Fibroblast of peridontal ligament (primary cell): Measurements from ENCODE around the gene SPRED3.

Experiments
- DNase-seq: peaks from one replicate; pipeline ENCODE4 v3.0.0-alpha.2; 2010; ENCODE audit errors: extremely low read depth

The SPRED3 gene

GRCh38 chr19:38373907-38374331, 14.6 kb upstream of the SPRED3 start:
- DNase-seq = no peak

DNA sequence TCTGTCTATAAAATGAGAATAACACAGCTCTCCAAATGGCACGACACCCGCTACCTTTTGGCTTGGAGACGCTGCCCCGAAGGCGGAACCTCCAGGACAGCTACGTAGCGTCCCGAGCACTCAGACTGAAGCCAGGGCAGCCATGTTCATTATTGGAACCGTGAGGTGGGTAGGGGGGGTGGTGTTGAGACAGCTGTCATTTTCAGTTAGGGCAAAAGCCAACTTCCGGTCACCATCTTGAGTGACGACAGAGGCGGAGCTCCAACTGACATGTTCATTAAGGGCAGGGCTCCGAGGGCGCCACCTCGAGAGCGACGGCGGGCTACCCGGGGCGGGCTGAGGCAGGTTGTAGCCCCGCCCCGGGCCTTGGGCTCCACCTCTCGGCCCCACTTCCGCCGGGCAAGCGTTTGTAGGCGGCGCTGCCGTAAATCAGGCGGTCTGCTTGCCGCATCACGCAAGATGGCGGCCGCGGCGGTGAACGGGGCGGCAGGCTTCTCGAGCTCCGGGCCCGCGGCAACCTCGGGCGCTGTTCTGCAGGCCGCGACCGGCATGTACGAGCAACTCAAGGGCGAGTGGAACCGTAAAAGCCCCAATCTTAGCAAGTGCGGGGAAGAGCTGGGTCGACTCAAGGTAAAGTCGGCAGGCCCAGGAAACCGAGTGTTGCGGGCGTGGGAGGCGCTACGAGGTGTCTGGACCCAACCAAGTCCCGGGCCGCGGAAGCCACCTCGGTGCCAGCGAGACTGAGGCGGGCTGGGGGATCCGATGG, 14.0 kb upstream of the SPRED3 start, which contains the start of gene PSMD8:
PSMD8 (plus strand) TSS at position 240 of the 766 bp plus-strand sequence; CDS start at position 271, 31 bp downstream.
- DNase-seq = peak; percentile 98

- DNase-seq = peak; percentile 34
These were observed 13.4 kb upstream of the SPRED3 start for GRCh38 chr19:38375098-38375493.

DNA sequence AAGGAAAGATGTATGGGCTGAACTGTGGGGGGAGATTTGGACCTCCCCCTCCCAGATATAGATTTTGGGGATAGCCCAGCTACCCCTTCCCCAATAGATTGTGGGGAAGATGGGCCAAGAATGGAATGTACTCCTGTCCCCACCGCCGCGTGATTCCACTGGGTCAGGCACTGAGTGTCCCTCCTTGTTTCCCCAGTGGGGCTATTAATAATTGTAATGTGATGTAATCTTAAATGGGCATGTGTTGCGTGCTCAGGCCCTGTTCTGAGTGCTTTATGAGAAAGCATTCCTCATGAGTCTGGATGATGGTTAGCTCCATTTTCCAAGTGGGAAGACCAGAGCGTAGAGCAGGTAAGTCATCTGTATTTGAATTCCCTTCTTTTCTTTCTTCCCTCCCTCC, 12.7 kb upstream of the SPRED3 start:
- peak; percentile 7 for DNase-seq

GRCh38 chr19:38376576-38376975, 11.9 kb upstream of the SPRED3 start:
- no peak for DNase-seq

DNA sequence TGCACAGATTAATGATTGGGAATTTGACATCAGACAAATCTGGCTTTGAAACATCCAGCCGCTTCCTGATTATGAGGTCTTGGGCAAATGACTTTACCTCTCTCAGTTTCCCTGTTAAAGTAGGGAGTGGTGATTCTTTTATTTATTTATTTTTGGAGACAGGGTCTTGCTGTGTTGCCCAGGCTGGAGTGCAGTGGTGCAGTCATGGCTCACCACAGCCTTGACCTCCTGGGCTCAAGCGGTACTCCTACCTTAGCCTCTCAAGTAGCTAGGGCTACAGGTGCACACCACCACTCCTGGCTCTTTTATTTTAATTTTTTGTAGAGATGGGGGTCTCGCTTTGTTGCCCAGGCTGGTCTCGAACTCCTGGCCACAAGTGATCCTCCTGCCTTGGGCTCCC, 11.4 kb upstream of the SPRED3 start:
- DNase-seq = no peak

DNA sequence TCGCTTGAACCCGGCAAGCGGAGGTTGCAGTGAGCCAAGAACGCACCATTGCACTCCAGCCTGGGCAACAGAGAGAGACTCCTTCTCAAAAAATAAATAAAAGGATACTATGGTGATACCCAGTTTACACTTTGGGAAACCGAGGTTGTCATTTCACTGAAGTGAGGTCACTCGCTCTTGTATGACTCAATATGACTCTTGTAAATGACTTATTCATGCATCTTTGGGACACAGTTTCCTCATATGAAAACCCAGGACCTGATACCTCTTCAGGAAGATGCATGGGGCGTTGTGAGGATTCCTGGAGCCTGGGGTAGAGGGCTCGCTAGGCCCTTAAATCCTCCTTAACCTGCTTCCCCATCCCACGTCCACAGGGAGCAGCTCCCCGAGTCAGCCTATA, 9.6 kb upstream of the SPRED3 start:
- DNase-seq = no peak

- DNase-seq = no peak
These were observed 7.4 kb upstream of the SPRED3 start for GRCh38 chr19:38381138-38381537.

DNA sequence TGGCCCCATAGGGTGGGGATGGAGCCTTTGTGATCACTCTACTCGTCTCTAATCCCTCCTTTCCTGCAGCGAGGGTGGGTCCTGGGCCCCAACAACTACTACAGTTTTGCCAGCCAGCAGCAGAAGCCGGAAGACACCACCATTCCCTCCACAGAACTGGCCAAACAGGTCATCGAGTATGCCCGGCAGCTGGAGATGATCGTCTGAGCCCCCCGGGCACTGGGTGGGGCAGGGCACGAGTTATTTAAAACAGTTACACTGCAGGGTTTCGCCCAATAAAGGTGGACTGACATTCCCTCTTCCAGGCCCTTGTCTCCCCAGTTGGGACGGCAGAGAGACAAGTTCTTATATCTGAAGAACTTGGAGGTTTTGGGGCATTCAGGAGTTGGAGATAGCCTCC, 5.3 kb upstream of the SPRED3 start:
- DNase-seq = no peak

GRCh38 chr19:38383743-38384142, 4.8 kb upstream of the SPRED3 start:
- no peak for DNase-seq

DNA sequence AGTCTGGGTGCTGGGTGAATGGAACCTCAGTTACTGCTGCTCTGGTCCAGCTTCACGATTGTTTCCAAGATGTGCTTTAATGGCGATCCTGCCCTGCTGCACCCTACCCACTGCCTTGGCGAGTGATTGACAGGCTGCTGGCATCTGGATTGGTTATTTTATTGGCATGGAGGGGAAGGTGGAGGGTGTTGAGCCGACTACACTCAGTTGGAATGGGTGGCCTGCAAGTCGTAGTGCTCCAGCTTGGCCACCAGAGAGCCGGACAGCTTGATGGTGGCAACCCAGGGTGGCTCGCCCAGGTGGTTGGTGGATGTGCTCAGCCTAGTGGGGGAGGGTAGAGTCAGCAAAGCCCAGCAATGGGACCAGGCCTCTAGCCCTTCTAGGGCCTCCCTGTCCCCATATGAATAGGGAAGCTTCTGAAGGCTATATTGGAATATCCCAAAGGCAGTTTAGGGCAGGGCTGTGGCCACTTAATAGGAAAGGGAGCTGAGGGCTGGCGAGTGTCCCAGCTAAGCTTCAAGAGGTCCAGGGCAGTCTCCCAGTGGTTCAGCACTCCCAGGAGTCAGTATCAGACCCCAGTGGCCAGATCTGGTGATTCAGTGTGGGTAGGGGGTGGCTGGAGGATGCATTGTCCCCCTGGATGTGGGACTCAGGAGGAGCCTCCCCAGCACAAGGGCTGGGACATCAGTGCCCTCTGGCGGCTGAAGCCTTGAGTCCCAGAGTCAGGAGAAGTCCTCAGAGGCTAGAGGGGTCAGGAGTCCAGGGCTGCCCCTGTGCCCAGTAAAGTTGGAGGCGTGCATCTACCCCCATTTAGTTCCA, 4.1 kb upstream of the SPRED3 start:
- DNase-seq = peak; percentile 23

- no peak for DNase-seq
These were observed 3.3 kb upstream of the SPRED3 start for GRCh38 chr19:38385057-38385803.

- no peak for DNase-seq
These were observed 2.7 kb upstream of the SPRED3 start for GRCh38 chr19:38385804-38386257.

GRCh38 chr19:38386300-38386970, 2.1 kb upstream of the SPRED3 start:
- DNase-seq = no peak

DNA sequence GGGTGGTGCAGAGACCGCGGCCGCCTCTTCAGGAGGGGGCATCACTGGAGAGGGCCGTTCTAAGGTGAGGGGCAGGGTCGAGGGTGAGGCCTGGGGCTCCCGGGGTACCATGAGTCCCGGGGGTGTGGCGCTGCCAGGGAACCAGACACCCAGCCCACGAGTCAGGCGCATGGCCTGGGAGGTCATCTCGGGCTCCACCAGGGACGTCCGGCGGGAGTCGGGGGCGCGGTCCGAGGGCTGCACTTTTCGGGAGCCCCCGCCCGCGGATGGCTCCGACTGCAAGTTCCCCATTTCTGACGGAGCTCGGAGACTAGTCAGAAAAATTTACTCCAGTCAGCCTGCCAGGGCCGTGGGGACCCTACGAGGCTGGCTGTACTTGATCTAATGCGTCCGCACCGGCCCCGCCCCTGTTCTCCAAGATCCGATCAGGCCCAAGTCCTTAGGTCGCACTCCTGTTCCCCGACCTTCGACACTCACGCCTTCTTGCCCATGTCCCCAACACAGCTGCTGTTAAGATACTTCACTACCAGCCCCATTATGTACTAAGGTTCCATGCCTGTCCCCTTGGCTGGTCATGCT, 1.4 kb upstream of the SPRED3 start:
- no peak for DNase-seq

- peak; percentile 92 for DNase-seq
These were observed 748 bp upstream of the SPRED3 start, which contains the start of gene GGN for GRCh38 chr19:38387550-38388348. Gene GGN, minus strand, starts transcription at chr19:38388034. Its CDS starts 773 bp downstream, at chr19:38387261.

GRCh38 chr19:38389101-38389925, 816 bp downstream of the SPRED3 start:
- DNase-seq = peak; percentile 62

- DNase-seq = no peak
These were observed 1.7 kb downstream of the SPRED3 start for GRCh38 chr19:38389957-38390924.
